WI38 (cell line): Measurements from ENCODE around the gene WWOX.

ENCODE experiments used
- H3K4me3 ChIP-seq: 2 replicates; pipeline ENCODE4 v1.5.1; 2011; ENCODE audit warnings: low read depth, mild to moderate bottlenecking, control low read depth, low read length
- CTCF ChIP-seq: IDR thresholded peaks from 2 replicates; pipeline ENCODE4 v1.5.1; 2012; ENCODE audit warnings: low read depth, mild to moderate bottlenecking, control low read depth, low read length

WWOX gene

DNA sequence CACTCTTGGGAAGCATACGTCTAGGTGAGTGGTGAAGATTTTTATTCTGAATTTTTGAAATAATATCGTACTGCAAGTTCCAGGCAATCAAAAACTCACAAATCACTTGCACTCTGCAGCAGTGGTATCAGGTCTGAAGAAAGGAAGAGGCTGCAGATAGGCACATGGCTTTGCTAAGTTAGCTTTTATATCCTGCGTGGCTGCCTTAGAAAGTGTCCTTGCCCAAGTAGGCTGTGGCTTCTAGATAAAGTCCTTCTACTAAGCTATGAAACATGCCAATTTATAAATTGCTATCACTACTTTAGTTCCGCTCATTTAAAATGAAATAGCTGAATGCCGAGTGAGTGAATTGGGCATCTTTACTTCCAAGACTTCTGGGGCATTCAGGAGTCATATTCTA, 17.9 kb downstream of the WWOX start:
- no peak overlapping the region for H3K4me3 ChIP-seq
- no peak for TF ChIP-seq CTCF

GRCh38 chr16:78118469-78119025, 19.1 kb downstream of the WWOX start:
- TF ChIP-seq CTCF = no peak
- H3K4me3 ChIP-seq = no peak overlapping the region

DNA sequence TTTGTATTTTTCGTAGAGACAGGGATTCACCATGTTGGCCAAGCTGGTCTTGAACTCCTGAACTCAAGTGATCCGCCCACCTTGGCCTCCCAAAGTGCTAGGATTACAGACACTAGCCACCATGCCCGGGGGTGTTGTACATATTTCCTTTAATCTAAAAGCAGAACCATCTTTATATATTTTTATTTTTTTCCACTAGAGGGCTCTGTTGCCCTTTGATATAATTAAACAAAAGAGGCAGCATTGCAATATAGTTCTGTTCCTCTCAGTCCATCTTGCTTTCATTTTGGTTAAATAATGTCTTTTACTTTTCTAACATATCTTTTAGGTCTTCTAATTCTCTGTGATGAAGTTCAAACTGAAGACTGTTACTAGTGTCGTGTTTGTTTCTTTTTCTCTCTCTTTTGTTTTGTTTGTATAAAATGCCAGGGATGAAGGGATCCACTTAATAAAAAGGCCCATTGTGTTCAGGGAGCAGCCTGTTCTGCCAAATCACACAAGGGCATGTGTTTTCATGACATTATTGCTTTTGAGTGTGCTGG, 23.4 kb downstream of the WWOX start:
- H3K4me3 ChIP-seq = no peak overlapping the region
- TF ChIP-seq CTCF = 0 out of 2 replicates have a peak, but pooled peaks have one; percentile 13

GRCh38 chr16:78125112-78125844, 25.8 kb downstream of the WWOX start:
- no peak for TF ChIP-seq CTCF
- H3K4me3 ChIP-seq = no peak overlapping the region

GRCh38 chr16:78126662-78127061, 27.2 kb downstream of the WWOX start:
- no peak overlapping the region for H3K4me3 ChIP-seq
- no peak for TF ChIP-seq CTCF

DNA sequence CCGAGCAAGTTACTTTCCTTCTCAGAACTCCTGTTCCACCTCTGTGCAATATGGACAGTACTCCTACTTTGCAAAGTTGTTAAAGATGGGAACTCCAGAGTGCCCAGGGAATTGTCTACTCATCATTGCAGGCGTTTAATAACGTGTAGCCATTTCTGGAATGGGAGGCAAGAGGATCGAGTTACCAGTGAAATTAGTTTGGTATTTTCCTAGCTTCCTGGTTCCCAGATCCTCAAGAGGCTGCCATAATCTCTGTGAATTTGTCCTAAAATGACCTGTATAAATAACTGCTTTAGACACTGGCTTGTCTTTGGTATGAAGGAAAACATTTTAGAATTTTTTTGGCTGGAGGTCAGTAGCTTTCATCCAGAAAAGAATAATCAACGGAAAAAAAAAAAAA, 27.7 kb downstream of the WWOX start:
- no peak for TF ChIP-seq CTCF
- no peak overlapping the region for H3K4me3 ChIP-seq

GRCh38 chr16:78128913-78129312, 29.5 kb downstream of the WWOX start:
- TF ChIP-seq CTCF = no peak
- no peak overlapping the region for H3K4me3 ChIP-seq
